ENCODE results near the gene FKBP6.
A peak's percentile ranks its signal among the peaks of the same experiment; 100 is the strongest.
"Not testable (repeated sequence)": the region's sequence is repeated elsewhere in the genome, so short reads cannot be mapped to it uniquely, and the experiment has no call there.

The FKBP6 gene, protein sequence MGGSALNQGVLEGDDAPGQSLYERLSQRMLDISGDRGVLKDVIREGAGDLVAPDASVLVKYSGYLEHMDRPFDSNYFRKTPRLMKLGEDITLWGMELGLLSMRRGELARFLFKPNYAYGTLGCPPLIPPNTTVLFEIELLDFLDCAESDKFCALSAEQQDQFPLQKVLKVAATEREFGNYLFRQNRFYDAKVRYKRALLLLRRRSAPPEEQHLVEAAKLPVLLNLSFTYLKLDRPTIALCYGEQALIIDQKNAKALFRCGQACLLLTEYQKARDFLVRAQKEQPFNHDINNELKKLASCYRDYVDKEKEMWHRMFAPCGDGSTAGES

DNA sequence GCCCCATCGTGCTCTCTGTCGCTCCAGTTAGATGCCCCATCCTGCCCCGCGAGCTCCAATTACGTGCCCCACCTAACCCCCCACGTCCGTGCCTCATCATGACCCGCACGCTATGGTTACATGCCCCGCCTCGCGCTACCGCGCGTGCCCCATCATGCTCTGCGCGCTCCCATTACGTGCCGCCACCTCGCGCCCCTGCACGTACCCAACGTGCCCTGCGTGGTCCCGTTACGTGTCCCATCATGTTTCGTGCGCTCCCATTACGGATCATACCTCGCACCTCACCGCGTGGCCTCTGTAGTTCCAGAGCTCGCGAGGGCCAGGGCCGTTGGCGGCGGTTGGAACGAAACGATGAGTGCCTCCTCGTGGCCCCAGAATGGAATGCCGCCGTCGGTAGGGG, at the start of gene FKBP6, which contains the start of gene TRIM50:
Gene FKBP6, plus strand, starts transcription at position 240 of the 400 bp plus-strand sequence. CDS start 268 bp downstream, outside the sequence.
Gene TRIM50, minus strand, starts transcription at position 161 of the 400 bp plus-strand sequence. CDS start 3,295 bp downstream, outside the sequence.
- not testable (repeated sequence) for DNase-seq (ENCODE audit: low spot score); FAIRE-seq

DNA sequence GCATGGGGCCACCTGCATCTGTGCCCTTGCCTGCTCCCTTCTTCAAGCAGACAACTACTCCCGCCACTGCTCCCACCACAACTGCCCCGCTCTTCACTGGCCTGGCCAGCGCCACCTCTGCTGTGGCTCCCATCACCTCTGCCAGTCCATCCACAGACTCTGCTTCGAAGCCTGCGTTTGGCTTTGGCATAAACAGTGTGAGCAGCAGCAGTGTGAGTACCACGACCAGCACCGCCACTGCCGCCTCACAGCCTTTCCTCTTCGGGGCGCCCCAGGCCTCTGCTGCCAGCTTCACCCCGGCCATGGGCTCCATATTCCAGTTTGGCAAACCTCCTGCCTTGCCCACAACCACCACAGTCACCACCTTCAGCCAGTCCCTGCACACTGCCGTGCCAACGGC, 30.7 kb upstream of the FKBP6 start:
- DNase-seq (ENCODE audit: low spot score); FAIRE-seq: not testable (repeated sequence)

DNA sequence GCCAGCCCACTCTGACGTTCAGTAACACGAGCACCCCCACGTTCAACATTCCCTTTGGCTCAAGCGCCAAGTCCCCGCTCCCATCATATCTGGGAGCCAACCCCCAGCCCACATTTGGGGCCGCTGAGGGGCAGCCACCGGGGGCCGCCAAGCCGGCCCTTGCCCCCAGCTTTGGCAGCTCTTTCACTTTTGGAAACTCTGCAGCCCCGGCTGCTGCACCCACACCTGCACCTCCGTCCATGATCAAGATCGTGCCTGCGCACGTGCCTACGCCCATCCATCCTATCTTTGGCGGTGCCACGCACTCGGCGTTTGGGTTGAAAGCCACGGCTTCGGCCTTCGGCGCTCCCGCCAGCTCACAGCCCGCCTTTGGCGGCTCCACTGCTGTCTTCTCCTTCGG, 30.3 kb upstream of the FKBP6 start:
- not testable (repeated sequence) for FAIRE-seq; DNase-seq (ENCODE audit: low spot score)

DNA sequence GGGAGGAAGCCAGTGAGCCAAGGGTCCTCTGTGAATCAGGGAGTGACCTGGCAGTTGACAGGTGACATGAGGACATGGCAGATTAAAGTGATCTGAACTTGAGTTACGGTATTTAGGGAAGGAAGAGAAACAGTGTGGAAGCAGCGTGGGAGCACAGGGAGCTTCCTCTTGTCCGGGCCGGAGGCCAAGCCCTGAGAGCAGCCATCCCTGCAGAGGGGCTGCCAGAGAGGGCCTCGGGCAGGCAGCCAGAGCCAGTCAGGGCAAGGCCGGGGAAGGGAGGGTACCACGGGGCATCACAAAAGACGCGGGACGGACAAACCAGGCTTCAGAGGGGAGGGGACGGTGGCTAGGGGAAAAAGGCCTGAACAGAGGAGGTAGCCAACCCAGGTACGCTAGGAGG, 28.1 kb upstream of the FKBP6 start:
- FAIRE-seq; DNase-seq (ENCODE audit: low spot score): not testable (repeated sequence)

DNA sequence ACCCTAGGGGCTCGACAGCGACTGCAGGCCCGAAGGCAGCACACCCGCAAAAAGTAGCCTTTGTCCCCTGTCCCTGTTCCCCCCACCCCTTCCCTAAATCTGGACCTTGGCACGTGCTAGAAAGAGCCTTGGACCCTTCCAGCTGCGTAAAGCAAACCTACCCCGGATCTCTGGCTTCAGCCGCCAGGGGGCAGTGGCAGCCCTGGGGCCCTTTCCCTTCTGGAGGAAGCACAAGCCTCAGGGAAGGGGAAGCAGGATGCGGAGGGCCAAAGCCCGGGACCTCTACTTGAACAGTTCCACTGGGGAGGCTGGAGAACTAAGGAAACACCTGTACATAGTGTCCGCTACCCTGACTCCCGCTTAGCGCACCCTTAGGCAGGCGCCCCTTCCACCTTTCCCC, 26.9 kb upstream of the FKBP6 start:
- DNase-seq (ENCODE audit: low spot score); FAIRE-seq: not testable (repeated sequence)

DNA sequence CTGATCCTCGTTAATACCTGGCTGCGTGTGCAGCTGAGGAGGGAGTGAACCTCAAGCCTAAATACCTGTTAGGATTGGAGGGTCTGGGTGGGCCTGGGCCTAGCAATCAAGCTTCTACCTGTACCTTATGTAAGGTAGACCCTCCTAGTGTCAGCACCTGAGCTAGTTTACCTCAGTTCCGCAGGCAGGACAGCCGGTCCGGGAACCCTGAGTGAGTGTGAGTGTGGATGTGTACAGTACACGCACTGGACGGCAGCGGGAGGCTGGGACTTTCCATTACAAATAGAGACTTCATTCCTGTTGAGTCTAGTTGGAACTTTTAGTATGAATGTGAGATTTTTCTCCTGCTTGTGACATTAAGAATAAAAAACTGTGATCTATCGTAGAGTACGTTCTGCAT, 25.1 kb upstream of the FKBP6 start:
- DNase-seq (ENCODE audit: low spot score); FAIRE-seq: not testable (repeated sequence)

DNA sequence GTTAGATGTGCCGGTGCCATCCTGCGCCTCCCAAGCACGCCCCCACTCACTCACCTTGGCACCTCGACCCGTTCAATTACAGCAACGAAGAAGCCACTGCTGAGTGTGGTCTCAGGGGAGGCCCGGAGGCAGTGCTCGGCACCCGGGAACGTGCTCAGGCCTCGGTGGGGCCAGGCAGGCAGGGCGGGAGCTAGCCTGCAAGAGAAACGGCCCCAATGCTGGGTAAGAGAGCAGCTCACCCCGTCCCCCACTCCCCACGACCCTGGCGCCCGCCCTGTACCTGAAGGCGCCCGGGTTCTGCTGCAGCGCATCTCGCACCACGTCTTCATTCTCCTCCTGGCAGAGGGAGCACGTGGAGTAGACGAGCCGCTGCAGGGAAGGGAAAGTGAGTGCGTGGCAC, 24.4 kb upstream of the FKBP6 start:
- DNase-seq (ENCODE audit: low spot score) (no peak), FAIRE-seq (no peak)

DNA sequence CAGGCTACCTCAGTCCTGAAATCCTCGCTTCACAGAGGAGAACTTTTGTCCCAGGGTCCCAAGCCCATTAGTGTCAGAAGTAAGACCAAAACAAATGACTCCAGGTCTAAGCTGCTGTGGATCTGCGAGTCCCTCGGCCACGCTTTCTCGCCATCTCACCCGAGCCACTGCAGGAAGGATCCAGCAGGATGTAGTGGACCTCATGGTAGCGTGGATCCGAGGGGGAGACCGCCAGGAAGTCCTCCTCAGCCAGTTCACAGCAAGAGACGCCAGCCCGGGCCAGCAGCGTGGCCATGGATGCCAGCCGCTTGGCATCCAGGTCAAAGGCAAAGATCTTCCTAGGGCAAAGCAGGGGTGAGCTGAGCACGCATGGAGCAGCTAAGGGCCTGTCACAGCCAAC, 23.9 kb upstream of the FKBP6 start:
- FAIRE-seq, result no peak
- no peak for DNase-seq (ENCODE audit: low spot score)

DNA sequence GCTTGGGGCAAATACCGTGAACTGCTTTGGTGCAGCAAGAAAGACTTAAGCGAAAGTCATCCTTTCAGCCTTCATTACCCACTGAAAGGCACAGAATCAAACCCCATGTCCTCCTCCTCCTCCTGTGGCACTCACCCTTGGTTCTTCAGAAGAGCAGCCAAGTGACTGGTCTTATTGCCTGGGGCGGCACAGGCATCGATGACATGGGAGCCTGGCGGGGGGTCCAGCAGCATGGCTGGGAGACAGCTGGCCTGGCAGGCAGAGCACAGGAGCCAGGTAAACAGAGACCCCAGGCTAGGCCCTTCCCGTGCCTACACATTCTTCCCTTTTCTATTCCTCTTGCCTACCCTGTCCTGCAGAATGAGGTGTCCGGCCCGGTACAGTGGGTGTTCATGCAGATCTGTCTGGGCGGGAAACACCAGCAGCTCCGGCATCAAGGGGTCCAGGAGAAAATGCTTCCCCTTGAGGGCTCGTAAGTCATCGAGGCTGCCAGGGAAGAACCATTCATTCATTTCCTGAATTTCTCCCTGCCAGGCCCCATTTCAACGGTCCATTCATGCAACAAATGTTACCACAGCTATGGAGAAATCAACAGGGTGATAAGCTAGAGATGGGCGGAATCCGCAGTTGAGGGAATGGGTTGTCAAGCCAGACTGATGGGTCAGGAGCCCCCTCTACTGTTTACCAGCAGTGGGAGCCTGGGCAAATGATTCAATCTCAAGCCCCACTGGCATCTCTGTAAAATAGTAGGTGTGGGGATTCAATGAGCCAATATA, 23.2 kb upstream of the FKBP6 start:
- DNase-seq (ENCODE audit: low spot score); FAIRE-seq: not testable (repeated sequence)

DNA sequence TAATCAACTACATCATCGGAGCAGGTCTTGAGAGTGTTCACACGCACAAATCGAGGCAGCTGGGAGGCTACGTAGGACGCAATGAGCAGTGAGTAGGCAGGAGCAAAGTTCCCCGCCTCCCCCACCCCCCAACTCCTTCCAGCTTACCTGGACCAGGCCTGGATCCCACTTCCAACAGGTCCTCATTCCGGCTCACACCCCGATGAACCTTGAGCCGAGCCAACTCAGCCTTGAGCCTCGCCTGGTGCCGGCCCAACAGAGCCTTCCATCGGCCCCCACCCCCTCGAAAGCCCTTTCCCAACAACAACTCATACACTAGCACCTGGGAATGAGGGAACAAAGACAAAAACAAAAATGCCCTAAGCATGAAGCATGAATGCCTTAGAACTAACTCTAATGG, 20.5 kb upstream of the FKBP6 start:
- no peak for DNase-seq (ENCODE audit: low spot score)
- FAIRE-seq, result no peak

DNA sequence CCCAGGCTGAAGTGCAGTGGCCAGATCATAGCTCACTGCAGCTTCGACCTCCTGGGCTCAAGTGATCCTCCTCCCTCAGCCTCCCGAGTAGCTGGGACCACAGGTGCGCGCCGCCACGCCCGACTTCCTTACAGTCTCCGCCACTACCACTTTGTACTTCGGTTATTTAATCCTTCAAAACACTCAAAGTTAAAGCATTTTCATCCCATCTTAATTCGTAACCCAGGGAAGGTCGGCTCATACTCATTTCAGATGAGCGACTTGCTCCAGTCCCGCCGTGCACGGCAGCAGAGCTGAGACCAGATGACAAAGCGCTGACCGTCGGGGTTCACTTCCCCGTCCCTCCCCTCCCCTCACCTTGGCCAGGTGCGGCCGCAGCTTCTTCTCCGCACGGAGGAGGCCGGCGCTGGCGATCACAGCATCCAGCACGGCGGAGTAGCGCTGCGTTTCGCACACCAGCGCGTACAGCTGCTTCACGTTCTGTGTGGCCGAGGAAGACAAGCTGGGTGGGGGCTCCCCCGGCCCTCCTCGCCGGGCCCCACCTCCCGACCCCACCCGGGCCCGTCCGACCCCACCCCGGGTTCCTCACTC, 19.8 kb upstream of the FKBP6 start:
- DNase-seq (ENCODE audit: low spot score) (no peak), FAIRE-seq (no peak)

DNA sequence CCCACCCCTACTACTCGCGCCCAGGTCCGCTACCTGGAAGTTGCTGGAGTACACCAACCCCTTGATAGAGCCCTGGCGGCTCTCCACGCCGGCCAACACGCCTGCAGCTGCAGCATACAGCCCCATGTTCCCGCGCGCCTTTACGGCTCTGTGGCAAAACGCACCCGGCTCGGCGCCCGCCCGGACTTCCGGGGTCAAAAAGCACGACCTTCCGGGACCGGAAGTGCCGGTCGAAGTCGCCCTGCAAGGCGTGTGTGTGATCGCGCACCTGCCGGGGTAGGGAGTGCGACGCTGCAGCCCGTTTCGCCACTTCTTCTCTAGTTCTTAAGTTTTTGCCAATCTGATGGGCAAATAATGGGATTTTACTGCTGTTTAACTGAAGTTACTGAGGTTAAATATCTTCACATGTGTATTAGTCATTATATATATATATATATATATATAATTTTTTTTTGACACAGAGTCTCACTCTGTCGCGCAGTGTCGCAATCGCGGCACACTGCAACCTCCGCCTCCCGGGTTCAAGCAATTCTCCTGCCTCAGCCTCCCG, 19.2 kb upstream of the FKBP6 start, which contains the start of gene NSUN5:
Gene NSUN5, minus strand, starts transcription at position 162 of the 550 bp plus-strand sequence. Its CDS starts 36 bp downstream, at position 126.
- FAIRE-seq, result no peak
- peak; percentile 89 for DNase-seq (ENCODE audit: low spot score)

DNA sequence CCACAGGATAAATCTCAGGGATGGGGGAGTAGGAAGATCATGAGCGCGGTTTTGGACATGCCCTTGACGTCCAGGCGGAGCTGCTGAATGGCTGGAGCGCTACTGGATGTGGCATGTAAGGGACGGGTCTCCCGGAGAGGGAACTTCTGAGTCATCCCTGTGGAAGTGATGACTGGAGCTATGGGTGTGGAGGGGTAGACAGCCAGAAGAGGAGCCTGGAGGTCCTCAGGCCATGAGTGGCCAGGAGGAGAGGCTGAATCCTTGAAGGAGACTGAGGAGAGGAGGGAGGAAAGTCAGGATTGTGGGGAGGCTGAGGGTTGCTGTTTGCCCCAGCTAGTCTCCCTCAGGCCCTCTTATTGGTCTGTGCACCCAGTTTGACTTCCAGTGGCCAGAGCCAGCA, 16.5 kb upstream of the FKBP6 start:
- not testable (repeated sequence) for FAIRE-seq; DNase-seq (ENCODE audit: low spot score)

DNA sequence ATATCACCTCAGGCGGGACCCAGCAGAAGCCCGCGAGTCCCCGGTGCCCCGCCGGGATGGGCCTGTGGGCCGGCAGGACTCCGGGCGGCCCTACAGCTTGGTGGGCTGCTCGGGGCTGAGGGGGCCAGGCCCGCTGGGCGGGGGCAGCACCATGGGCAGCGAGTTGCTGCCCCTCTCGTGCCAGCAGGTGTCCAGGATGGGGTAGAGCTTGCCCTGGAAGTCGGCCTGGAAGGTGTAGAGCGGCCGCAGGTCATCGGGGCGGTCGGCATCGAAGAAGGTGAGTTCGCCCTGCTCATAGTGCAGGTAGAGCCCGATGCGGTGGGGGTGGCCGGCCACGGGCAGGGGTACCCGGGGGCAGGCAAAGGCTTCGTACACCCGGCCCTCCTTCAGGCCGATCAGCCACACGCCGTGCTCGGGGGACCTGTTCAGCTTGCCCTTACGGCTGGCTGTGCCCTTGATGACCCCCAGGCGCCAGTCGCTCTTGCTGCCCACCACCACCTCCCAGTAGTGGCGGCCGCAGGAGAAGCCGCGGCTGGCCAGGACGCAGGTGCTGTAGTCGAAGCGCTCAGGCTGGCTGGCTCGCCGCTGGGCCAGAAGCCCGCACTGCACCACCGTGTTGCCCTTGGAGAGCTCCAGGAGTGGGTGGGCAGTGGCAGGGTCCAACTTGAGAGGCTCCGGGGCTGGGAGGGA, 15.0 kb upstream of the FKBP6 start:
- DNase-seq (ENCODE audit: low spot score) (no peak), FAIRE-seq (no peak)

DNA sequence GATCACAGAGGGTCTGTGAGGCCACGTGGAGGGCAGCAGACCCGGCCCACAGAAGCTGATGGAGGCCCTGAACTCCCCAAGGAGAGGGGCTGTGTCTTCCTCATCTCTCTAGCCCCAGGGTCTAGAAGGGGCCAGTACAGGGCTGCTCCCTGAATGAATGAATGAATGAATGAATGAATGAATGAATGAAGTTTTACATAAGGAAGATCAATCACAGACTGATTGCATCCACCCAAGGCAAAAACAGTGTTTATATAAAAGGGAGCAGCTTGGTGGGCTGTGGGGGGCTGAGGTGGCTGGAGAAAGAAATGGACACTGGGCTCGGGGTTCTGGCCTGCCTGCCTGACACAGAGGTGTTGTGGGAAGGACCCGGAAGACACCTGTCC, 14.4 kb upstream of the FKBP6 start:
- no peak for DNase-seq (ENCODE audit: low spot score)
- FAIRE-seq, result no peak

DNA sequence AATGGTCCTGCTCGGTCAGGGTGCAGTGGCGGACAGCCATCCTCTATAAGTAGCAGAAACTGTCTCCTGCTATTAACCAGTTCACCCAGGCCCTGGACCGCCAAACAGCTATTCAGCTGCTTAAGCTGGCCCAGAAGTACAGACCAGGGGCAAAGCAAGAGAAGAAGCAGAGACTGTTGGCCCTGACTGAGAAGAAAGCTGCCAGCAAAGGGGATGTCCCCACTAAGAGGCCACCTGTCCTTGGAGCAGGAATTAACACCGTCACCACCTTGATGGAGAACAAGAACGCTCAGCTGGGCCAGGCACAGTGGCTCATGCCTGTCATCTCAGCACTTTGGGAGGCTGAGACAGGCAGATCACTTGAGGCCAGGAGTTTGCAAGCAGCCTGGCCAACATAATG, 13.7 kb upstream of the FKBP6 start:
- DNase-seq (ENCODE audit: low spot score) (no peak), FAIRE-seq (no peak)

DNA sequence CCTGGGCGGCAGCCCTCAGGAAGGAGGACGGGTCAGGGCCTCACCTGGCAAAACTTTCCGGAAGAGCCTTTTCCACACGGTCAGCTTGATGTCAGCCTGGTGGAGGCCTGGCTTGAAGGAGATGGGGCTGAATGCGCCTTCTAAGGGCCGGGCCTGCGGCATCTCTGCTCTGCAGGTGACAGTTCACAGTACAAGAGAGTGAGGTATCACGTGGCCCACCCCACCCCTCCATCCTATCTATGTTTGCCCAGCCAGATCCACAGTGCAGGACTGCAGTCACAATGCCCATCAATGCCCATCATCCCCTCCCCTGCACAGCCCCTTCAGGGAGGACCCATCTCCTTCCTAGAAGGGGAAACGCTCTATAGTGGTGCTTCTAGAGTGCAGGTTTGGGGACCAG, 11.4 kb upstream of the FKBP6 start:
- DNase-seq (ENCODE audit: low spot score) (no peak), FAIRE-seq (no peak)

DNA sequence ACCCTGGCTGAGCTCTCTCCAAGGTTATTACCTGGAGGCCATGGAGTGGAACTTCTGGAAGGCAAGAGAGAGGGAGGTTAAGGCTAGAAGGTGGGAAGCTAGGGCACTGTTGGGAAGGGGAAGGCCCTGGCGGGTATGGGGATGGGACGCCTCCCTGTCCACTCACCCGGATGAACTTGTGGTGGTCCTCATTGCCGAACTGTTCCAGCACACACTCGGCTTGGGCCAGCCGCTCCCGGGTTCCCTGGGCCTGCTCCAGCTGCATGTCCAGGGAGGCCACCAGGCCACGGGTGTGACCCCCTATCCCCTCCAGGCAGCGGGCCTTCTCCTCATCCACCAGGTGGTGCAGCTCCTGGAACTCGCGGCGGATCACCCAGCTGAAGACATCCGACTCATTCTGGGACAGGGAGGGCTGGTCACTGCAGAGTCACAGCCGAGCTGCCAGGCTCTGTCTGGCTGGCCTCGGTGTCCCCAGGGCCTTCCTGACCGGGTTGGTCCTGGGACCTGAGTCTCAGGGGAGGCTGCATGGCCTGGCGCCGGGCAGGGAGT, 9.2 kb upstream of the FKBP6 start:
- not testable (repeated sequence) for FAIRE-seq; DNase-seq (ENCODE audit: low spot score)

DNA sequence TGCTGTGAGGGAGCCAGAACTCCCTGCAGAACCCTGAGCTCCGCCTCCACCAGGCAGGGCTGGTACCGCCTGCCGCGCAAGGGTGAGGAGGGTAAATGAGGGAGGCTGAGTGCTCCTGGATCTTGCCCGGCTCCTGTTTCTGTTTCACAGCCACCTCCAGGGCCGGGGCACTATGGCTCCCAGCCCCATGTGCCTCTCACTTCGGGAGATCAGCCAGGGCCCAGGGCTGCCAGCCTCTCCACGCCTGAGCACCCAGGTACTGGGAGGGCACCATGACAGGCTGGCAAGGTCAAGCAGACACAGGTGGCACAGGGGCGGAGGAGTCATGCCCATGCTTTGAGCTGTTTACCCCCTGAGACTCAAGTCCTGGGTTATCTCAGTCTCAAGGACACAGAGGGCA, 8.4 kb upstream of the FKBP6 start:
- FAIRE-seq; DNase-seq (ENCODE audit: low spot score): not testable (repeated sequence)

DNA sequence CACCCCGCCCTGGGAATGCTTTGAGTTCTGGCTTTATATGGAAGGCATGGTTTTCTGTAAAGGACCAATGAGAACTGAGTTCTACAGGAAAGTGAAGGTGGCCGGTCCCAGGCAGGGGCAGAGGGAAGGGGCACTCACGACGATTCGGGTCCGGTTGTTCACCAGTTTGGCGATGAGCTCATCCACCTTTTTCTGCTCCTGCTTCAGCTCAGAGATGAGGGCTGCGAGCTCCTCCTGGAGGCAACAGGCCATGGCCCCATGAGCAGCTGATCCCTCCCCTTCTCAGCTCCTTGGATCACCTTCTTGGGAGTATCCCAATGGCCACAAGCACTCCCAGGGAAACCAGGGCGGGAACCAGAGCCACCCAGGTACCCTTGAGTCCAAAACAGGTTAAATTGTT, 8.0 kb upstream of the FKBP6 start:
- DNase-seq (ENCODE audit: low spot score); FAIRE-seq: not testable (repeated sequence)

Measured in urothelium cell line (cell line).